Measurements from ENCODE around the gene SSTR3. TPM values are rescaled to one million over a fixed set of nuclear protein-coding genes. Genes with fewer than 3 reads are reported as not detected.
"Not testable (repeated sequence)": the region's sequence is repeated elsewhere in the genome, so short reads cannot be mapped to it uniquely, and the experiment has no call there.

The SSTR3 gene
- total RNA-seq, 2 experiments from 2014 or later = 3.4 to 3.9 TPM

DNA sequence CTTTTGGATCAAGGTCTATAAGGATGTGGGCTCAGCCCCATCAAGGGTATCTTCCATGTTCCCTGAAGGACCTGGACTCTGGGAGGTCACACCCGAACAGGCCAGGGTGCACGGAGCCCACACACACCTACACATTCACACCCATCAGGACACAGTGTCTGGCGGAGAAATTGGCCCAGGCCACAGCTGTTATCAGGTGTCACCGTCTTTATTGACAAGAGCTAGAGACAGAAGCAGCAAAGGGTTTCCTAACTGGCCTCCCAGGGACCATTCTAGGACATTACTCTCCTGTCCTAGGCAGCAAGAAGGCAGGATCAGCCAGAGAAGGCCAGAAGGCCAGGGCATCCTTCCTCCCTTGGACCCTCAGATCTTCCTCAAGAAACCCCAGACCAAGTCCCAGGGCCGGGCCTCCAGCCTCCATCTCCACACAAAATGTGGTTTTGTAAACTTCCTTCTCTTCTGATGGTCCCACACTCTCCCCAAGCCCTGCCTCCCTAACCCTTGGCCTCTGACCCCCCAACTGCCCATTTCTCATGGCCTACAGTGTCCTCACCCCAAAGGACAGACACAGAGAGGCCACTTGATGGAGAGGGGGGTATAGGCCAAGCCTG, 8.1 kb downstream of the SSTR3 start:
- Mint-ChIP-seq H3K4me1 (peaks cover 15% of the 10 kb centered on the region), H3K27me3 (no peaks in the 10 kb centered on the region), H3K27ac (no peak overlapping the region), H3K4me3 (no peak overlapping the region), H3K36me3 (ENCODE audit: low read depth) (no peaks in the 10 kb centered on the region), H3K9me3 (no peaks in the 10 kb centered on the region)
- ChIA-PET POLR2A (no interaction called here), CTCF (no interaction called here)
- no peak for DNase-seq

DNA sequence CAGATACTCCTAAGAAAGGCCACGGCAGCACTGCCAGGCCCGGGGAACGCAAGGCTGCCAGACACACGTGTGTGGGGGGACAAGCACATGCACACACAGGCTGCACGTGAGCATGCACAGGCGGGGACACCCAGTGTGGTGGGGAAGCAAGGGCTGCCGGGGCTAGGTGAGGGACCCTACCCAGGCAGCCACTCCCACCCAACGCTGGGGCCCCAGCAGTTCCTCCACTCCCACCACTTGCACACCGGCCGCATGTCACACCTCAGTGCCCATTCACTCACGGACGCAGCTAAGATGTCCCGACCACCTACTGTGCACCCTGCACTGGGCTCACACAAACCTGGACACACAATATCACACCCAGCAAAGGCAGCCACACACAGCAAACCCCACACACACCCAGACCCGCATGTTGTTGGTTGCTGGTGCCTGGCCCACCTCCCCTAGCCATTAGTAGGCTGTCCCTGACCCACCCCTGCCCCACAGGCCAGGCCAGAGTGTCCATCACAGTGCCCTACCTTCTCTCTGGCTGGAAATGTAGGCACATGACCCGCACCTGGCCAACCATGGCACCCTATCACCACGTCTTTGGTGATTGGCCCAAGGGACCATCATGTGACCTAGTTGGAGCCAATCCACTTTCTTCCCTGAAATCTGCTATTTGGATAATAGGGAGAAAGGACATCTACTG, 8.8 kb downstream of the SSTR3 start:
- H3K4me3 Mint-ChIP-seq = no peak overlapping the region
- H3K9me3 Mint-ChIP-seq = no peaks in the 10 kb centered on the region
- no peak overlapping the region for H3K27ac Mint-ChIP-seq
- H3K27me3 Mint-ChIP-seq = no peaks in the 10 kb centered on the region
- ChIA-PET POLR2A (interaction anchor here (1.3 kb wide), 1 partner anchor 27 kb away, joined by 5 read pairs; no protein-coding TSS in a partner anchor), CTCF (no interaction called here)
- H3K36me3 Mint-ChIP-seq (ENCODE audit: low read depth) = no peaks in the 10 kb centered on the region
- DNase-seq = no peak
- H3K4me1 Mint-ChIP-seq = peaks cover 16% of the 10 kb centered on the region

DNA sequence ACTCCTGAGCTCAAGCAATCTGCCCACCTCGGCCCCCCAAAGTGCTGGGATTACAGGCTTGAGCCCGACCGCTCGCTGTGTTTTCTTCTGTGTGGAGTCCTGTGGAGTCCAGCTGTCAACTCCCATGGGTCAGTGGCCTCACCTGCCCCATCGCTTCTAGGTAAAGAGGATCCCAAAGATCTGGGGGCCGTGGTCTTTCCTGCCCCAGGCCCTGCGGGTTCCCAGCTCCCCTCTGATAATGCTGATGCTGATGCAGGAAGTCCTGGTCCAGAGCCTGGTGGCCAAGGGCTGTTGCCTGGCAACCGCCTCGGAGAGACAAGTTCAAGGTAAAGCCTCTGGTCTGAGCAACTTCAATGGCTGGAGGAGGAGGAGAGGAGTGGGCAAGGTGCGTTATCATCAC, 9.6 kb downstream of the SSTR3 start:
- H3K27me3 Mint-ChIP-seq = no peaks in the 10 kb centered on the region
- POLR2A ChIA-PET = interaction anchor here (1.1 to 1.3 kb wide), 2 partner anchors 28 to 40 kb away, joined by 3 to 5 read pairs; no protein-coding TSS in a partner anchor
- no peak for DNase-seq

DNA sequence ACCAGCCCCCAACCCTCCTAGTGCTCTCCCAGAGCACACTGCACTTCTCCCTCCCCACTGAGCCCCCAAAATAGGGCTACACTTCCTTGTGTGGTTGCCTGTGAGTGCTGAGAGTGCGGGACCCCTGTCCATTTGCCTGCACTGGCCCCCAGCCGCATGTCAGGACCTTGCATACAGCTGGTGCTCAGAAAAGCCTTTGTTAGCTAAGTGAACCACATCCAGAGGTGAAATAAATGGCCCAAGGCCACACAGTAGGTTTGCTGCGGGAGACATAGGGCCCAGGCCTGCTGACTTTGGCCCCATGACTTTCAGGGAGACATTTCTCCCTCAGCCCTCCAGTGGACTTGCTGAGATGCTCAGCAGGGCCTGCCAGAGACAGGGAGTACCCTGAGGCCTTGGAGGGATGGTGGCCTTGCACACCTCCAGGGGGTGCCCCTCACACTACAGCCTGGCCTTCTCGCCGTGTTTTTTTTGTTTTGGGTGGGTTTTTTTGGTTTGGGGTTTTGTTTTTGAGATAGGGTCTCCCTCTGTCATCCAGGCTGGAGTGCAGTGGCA, 10.2 kb downstream of the SSTR3 start:
- CTCF ChIA-PET = interaction anchor here (0.7 to 1.1 kb wide), 3 partner anchors 20 to 124 kb away, joined by 3 to 4 read pairs (median 3); no protein-coding TSS in a partner anchor
- POLR2A ChIA-PET = interaction anchor here (1.1 to 4.3 kb wide), 3 partner anchors 17 to 40 kb away, joined by 3 to 45 read pairs (median 5); no protein-coding TSS in a partner anchor
- H3K27ac Mint-ChIP-seq = no peak overlapping the region
- H3K4me1 Mint-ChIP-seq = peaks cover 27% of the 10 kb centered on the region
- DNase-seq = no peak
- no peaks in the 10 kb centered on the region for H3K9me3 Mint-ChIP-seq
- H3K4me3 Mint-ChIP-seq = no peak overlapping the region
- no peaks in the 10 kb centered on the region for H3K27me3 Mint-ChIP-seq
- H3K36me3 Mint-ChIP-seq (ENCODE audit: low read depth) = no peaks in the 10 kb centered on the region

More for the DNA sequence above, 9.6 kb downstream of the SSTR3 start:
- no peaks in the 10 kb centered on the region for H3K36me3 Mint-ChIP-seq (ENCODE audit: low read depth)
- CTCF ChIA-PET = interaction anchor here (1.1 kb wide), 1 partner anchor 80 kb away, joined by 3 read pairs; no protein-coding TSS in a partner anchor
- no peaks in the 10 kb centered on the region for H3K9me3 Mint-ChIP-seq
- H3K27ac Mint-ChIP-seq = no peak overlapping the region
- peaks cover 21% of the 10 kb centered on the region for H3K4me1 Mint-ChIP-seq
- no peak overlapping the region for H3K4me3 Mint-ChIP-seq

DNA sequence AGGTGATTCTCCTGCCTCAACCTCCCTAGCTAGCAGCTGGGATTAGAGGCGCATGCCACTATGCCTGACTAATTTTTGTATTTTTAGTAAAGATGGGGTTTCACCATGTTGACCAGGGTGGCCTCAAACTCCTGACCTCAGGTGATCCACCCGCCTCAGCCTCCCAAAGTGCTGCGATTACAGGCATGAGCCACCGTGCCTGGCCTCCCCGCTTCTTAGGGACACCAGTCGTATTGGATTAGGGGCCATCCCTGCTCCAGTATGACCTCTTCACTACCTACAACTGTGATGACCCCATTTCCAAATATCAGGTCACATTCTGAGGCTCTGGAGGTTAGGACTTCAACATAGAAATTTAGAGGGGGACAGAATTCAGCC, 10.8 kb downstream of the SSTR3 start:
- H3K9me3 Mint-ChIP-seq; H3K4me3 Mint-ChIP-seq; H3K36me3 Mint-ChIP-seq (ENCODE audit: low read depth); H3K27ac Mint-ChIP-seq; DNase-seq; H3K27me3 Mint-ChIP-seq: not testable (repeated sequence)
- ChIA-PET POLR2A (interaction anchor here (0.7 to 4.3 kb wide), 2 partner anchors 17 to 79 kb away, joined by 4 to 45 read pairs; no protein-coding TSS in a partner anchor), CTCF (interaction anchor here (0.7 to 1.1 kb wide), 5 partner anchors 14 to 123 kb away, joined by 3 to 4 read pairs (median 3); no protein-coding TSS in a partner anchor)
- H3K4me1 Mint-ChIP-seq = peaks cover 27% of the 10 kb centered on the region

DNA sequence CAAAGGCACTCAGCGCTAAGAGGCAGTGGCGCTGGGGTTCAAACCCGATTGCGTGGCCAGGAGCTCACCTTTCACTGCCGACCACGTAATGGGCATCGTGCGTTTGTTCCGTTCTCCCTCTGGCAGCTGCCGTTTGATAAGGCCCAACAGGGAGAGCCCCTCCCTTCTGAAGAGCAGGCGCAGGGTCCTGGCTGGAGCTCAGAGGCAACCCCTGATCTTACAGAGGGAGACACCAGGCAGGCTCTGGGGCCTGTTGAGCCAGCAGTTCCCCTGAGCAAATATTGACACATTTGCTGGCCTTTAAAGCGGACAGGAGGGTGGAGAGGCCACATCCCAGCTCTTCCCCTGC, 12.5 kb downstream of the SSTR3 start:
- Mint-ChIP-seq H3K4me3 (peak overlapping the region; percentile 83), H3K36me3 (ENCODE audit: low read depth) (no peaks in the 10 kb centered on the region), H3K27ac (peak overlapping the region; percentile 92), H3K9me3 (no peaks in the 10 kb centered on the region), H3K4me1 (peaks cover 31% of the 10 kb centered on the region), H3K27me3 (no peaks in the 10 kb centered on the region)
- ChIA-PET CTCF (interaction anchor here (0.6 to 4.1 kb wide), 58 partner anchors 8 to 755 kb away, joined by 3 to 60 read pairs (median 4); partner anchors contain the start of genes IL2RB, KCTD17, RAC2 and SSTR3), POLR2A (interaction anchor here (0.6 to 5.2 kb wide), 21 partner anchors 10 to 181 kb away, joined by 3 to 61 read pairs (median 7); partner anchors contain the start of genes IL2RB, RAC2 and TST)
- no peak for DNase-seq

DNA sequence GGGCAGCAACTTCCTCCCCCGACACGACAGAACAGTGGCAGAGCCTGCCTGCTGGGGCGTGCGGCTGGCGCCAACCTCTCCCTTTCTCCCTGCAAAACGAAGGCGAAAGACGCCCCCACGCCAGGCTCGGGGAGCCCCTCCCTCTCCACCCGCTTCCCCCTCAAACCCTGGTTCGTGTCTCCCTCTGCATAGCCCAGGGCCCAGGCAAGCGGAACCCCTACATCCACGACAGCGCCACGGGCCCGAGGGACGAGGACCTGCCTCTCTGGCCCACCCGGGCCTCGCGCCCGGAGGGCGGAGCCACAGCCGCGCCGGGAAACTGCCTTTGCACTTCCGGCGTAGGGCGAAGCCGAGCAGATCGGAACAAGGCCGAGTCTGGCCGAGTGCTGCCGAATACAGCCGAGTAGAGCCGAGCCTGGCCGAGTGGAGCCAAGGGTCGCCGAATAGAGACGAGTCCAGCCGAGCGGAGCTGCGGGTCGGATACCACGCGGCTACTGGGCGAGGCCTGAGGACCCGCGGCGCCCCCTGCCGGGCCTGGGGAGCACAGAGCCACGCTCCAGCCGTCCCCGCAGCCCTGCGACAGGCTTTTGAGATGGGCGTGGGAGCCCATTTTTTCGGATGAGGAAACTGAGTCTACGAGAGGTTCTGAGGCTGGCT, 13.0 kb downstream of the SSTR3 start:
- no peaks in the 10 kb centered on the region for H3K9me3 Mint-ChIP-seq
- peak; percentile 100 for DNase-seq
- peaks cover 36% of the 10 kb centered on the region for H3K4me1 Mint-ChIP-seq
- no peaks in the 10 kb centered on the region for H3K36me3 Mint-ChIP-seq (ENCODE audit: low read depth)
- H3K4me3 Mint-ChIP-seq = peak overlapping the region; percentile 83
- CTCF ChIA-PET = interaction anchor here (0.6 to 4.1 kb wide), 60 partner anchors 7 to 756 kb away, joined by 3 to 60 read pairs (median 4); partner anchors contain the start of genes IL2RB, KCTD17, RAC2 and SSTR3
- POLR2A ChIA-PET = interaction anchor here (0.6 to 5.2 kb wide), 21 partner anchors 11 to 181 kb away, joined by 3 to 61 read pairs (median 7); partner anchors contain the start of genes IL2RB, RAC2 and TST
- peak overlapping the region; percentile 92 for H3K27ac Mint-ChIP-seq
- H3K27me3 Mint-ChIP-seq = no peaks in the 10 kb centered on the region

DNA sequence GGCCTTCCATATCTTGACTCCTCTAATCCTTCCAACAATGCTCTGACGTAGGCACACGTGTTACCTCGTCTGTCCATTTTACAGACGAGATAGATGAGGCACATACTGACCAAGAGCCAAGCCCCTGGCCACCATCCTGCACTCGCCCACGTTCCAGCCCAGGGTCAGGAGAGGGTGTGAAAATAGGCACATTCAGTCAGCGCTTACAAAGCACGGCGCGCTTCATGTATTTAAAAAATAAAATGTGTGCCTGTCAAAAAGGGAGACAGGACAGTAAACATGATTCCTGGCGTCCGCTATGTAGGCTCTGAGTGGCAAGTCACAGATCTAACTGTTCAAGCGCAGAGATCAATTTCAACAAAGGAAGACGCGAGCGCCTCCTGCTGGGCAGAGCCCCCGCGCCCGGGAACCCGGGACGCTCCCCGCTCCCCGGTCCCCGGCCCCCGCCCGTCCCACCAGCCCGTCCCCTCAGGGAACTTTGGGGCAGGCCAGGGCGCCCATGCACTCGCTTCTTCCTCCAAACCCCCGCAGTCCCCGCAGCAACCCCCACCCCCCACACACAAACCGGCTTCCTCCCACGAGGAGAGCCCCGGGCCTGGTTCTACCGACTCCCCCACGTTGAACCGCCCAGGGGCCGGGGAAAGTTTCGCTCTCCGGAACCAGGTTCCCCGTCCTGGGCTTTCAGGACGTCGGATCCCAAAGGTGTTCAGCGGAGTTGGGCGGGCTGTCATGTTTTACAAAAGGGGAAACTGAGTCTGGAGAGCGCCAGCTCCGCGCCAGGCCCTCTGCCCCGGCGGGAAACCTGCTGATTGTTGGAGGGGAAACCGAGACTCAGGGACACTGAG, 13.8 kb downstream of the SSTR3 start:
- peaks cover 43% of the 10 kb centered on the region for H3K4me1 Mint-ChIP-seq
- peak overlapping the region; percentile 92 for H3K27ac Mint-ChIP-seq
- CTCF ChIA-PET = interaction anchor here (0.5 to 4.1 kb wide), 47 partner anchors 9 to 346 kb away, joined by 3 to 60 read pairs (median 5); partner anchors contain the start of genes C1QTNF6, IL2RB, RAC2 and SSTR3
- peak overlapping the region; percentile 83 for H3K4me3 Mint-ChIP-seq
- no peaks in the 10 kb centered on the region for H3K27me3 Mint-ChIP-seq
- DNase-seq = peak; percentile 91
- no peaks in the 10 kb centered on the region for H3K9me3 Mint-ChIP-seq
- no peaks in the 10 kb centered on the region for H3K36me3 Mint-ChIP-seq (ENCODE audit: low read depth)
- POLR2A ChIA-PET = interaction anchor here (0.8 to 5.2 kb wide), 20 partner anchors 12 to 180 kb away, joined by 3 to 61 read pairs (median 8); partner anchors contain the start of genes IL2RB, KCTD17, RAC2 and TST

DNA sequence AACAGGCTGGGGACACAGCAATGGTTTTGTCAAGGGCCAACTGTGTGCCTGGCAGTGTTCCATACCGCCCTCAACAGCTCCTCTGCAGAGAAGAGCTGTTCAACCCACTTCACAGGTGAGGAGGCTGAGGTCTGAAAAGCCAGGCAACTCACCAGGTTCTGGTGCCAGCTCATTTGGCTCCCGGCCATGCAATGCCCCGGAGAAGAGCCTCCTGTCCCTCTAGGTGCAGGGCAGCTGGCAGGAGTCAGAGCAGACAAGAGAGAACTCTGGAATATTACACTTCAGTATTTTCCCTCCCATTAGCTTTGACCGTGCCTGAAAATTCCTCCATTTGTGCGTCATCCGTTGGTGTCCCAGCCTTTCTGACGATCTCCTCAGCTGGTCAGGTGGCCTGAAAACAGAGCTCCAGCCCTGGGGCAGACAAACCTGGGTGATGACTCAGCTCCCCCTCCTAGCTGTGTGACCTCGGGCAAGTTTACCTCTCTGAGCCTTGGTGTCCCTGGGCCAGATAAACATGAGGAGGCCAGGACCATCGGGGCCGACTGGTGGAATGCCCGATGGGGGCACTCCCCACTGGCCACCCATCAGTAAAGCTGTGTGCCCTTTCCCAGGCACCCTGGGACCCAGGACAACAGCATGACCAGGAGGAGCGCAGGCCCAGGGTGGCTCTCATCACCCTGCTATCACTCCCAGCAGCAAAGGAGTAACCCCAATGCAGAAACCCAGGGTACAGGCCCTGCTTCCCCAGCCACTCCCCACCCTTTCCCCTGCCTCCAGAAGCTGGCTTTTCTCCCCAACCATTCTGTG, 14.6 kb downstream of the SSTR3 start:
- H3K4me3 Mint-ChIP-seq = peak overlapping the region; percentile 83
- H3K4me1 Mint-ChIP-seq = peaks cover 51% of the 10 kb centered on the region
- H3K27me3 Mint-ChIP-seq = no peaks in the 10 kb centered on the region
- H3K27ac Mint-ChIP-seq = peak overlapping the region; percentile 92
- no peak for DNase-seq
- ChIA-PET POLR2A (interaction anchor here (0.7 to 5.2 kb wide), 16 partner anchors 11 to 179 kb away, joined by 3 to 61 read pairs (median 12); partner anchors contain the start of genes IL2RB, KCTD17, RAC2 and TST), CTCF (interaction anchor here (0.5 to 4.1 kb wide), 21 partner anchors 10 to 342 kb away, joined by 3 to 60 read pairs (median 4); partner anchors contain the start of genes C1QTNF6, IL2RB and RAC2)
- no peaks in the 10 kb centered on the region for H3K9me3 Mint-ChIP-seq
- peaks cover 6% of the 10 kb centered on the region for H3K36me3 Mint-ChIP-seq (ENCODE audit: low read depth)

DNA sequence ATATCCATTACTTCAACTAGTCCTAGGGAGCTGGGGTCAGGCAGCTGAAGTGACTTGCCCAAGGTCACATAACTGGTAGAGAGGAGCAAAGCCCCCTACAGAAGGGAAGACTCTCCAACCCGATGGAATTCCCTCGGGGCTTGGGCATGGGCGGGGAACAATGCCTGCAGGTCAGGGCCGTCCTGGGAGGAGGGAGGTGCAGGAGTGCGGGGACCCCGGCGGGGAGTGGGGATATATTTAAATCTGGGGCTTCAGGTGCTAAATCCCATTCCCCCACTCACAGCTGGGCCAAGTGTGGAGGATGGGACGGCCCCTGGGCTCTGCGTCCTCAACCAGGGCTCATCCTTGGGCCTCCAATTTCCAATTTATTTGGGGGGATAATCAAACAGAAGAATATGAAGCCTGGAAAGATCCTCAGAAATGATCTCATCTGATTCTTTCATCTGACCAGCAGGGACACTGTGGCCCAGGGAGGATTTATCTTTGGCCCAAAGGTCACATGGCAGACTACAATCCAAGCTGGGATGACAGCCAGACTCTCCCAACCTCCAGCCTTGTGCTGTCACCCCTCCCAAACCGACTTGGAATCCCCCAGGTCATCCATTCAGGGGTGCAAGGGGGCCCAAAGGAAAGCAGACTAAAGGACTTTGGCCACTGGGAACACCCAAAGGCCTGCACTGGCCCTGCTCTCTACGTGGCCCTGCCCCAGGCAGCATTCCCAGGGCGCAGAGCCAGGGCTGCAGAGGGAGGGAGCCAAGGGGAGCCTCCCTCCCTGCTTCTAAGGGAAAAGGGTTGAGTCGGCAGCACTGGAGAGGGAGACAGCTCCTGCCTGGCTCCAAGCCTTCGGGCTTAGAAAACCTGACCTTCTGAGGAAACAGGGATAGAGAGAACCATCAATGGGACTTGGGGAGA, 15.5 kb downstream of the SSTR3 start:
- H3K36me3 Mint-ChIP-seq (ENCODE audit: low read depth) = peaks cover 8% of the 10 kb centered on the region
- no peak overlapping the region for H3K4me3 Mint-ChIP-seq
- H3K9me3 Mint-ChIP-seq = no peaks in the 10 kb centered on the region
- no peak overlapping the region for H3K27ac Mint-ChIP-seq
- ChIA-PET CTCF (interaction anchor here (0.9 to 4.1 kb wide), 17 partner anchors 22 to 341 kb away, joined by 3 to 60 read pairs (median 4); partner anchors contain the start of gene IL2RB), POLR2A (interaction anchor here (0.7 to 5.2 kb wide), 12 partner anchors 10 to 145 kb away, joined by 3 to 61 read pairs (median 12); partner anchors contain the start of genes IL2RB, KCTD17 and RAC2)
- H3K4me1 Mint-ChIP-seq = peaks cover 53% of the 10 kb centered on the region
- H3K27me3 Mint-ChIP-seq = no peaks in the 10 kb centered on the region
- DNase-seq = no peak

Data from activated CD4-positive, alpha-beta memory T cell treated with anti-CD3 and anti-CD28 coated beads, Interleukin-2, amount 10 ng/mL, durations not matched to agents 7 days and 5 days (primary cell).